Ishikawa (cell line): Measurements from ENCODE around the gene NFATC1.

Source experiments
- CEBPB ChIP-seq: IDR thresholded peaks from 2 replicates; pipeline ENCODE4 v1.6.1; 2012
- CREB1 ChIP-seq: IDR thresholded peaks from 2 replicates; pipeline ENCODE4 v1.6.1; 2012; ENCODE audit warnings: low read depth
- EGR1 ChIP-seq: IDR thresholded peaks from 2 replicates; pipeline ENCODE4 v1.6.1; 2012
- EP300 ChIP-seq: IDR thresholded peaks from 2 replicates; pipeline ENCODE4 v1.6.1; 2012; ENCODE audit warnings: borderline replicate concordance
- FOXM1 ChIP-seq: IDR thresholded peaks from 2 replicates; pipeline ENCODE4 v1.6.1; 2012; ENCODE audit warnings: low read depth, borderline replicate concordance
- NFIC ChIP-seq: IDR thresholded peaks from 2 replicates; pipeline ENCODE4 v1.6.1; 2012
- RAD21 ChIP-seq: IDR thresholded peaks from 2 replicates; pipeline ENCODE4 v1.6.1; 2012; ENCODE audit warnings: low read depth
- REST ChIP-seq: IDR thresholded peaks from 2 replicates; pipeline ENCODE4 v1.6.1; 2012; ENCODE audit warnings: low read depth, mild to moderate bottlenecking
- TAF1 ChIP-seq: IDR thresholded peaks from 2 replicates; pipeline ENCODE4 v1.6.1; 2012; ENCODE audit warnings: low read depth, mild to moderate bottlenecking
- TCF12 ChIP-seq: IDR thresholded peaks from 2 replicates; pipeline ENCODE4 v1.6.1; 2012; ENCODE audit warnings: low read depth
- TEAD4 ChIP-seq: IDR thresholded peaks from 2 replicates; pipeline ENCODE4 v1.6.1; 2012
- YY1 ChIP-seq: IDR thresholded peaks from 2 replicates; pipeline ENCODE4 v1.6.1; 2012; ENCODE audit warnings: low read depth
- ZBTB7A ChIP-seq: IDR thresholded peaks from 2 replicates; pipeline ENCODE4 v1.6.1; 2012; ENCODE audit warnings: low read depth
- TF ChIP-seq, protein P1 (sequence below): IDR thresholded peaks from 2 replicates; pipeline ENCODE4 v1.6.1; 2012
- TF ChIP-seq, protein P2 (sequence below): IDR thresholded peaks from 2 replicates; pipeline ENCODE4 v1.6.1; 2012

Gene NFATC1

GRCh38 chr18:79489899-79490625, 94.3 kb downstream of the NFATC1 start:
- TF ChIP-seq TCF12 (no peak), CREB1 (no peak), NFIC (no peak), ZBTB7A (no peak), CEBPB (no peak), EP300 (no peak), FOXM1 (no peak), EGR1 (no peak), YY1 (no peak), TAF1 (no peak)

GRCh38 chr18:79490626-79491041, 94.9 kb downstream of the NFATC1 start:
- no peak for TF ChIP-seq YY1
- no peak for TF ChIP-seq CEBPB

GRCh38 chr18:79491081-79491551, 95.4 kb downstream of the NFATC1 start:
- TF ChIP-seq, protein P1, sequence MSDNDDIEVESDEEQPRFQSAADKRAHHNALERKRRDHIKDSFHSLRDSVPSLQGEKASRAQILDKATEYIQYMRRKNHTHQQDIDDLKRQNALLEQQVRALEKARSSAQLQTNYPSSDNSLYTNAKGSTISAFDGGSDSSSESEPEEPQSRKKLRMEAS, result no peak
- TF ChIP-seq EGR1 (no peak), EP300 (no peak), REST (no peak), RAD21 (no peak), NFIC (no peak), TAF1 (no peak), TCF12 (no peak), CREB1 (no peak), YY1 (no peak), ZBTB7A (no peak), TEAD4 (no peak), CEBPB (no peak), FOXM1 (no peak)
- TF ChIP-seq, protein P2, sequence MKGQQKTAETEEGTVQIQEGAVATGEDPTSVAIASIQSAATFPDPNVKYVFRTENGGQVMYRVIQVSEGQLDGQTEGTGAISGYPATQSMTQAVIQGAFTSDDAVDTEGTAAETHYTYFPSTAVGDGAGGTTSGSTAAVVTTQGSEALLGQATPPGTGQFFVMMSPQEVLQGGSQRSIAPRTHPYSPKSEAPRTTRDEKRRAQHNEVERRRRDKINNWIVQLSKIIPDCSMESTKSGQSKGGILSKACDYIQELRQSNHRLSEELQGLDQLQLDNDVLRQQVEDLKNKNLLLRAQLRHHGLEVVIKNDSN, result no peak

GRCh38 chr18:79493211-79493800, 97.6 kb downstream of the NFATC1 start:
- no peak for TF ChIP-seq YY1
- no peak for TF ChIP-seq CEBPB
- TF ChIP-seq CREB1, result no peak
- no peak for TF ChIP-seq REST
- TF ChIP-seq, protein P2, result no peak
- TF ChIP-seq RAD21, result no peak
- no peak for TF ChIP-seq TEAD4
- no peak for TF ChIP-seq EGR1
- TF ChIP-seq, protein P1, result no peak
- TF ChIP-seq TCF12, result no peak
- TF ChIP-seq ZBTB7A, result no peak
- TF ChIP-seq EP300, result no peak
- TF ChIP-seq FOXM1, result no peak
- no peak for TF ChIP-seq NFIC
- TF ChIP-seq TAF1, result no peak

- no peak for TF ChIP-seq TEAD4
- TF ChIP-seq CREB1, result no peak
- no peak for TF ChIP-seq NFIC
- no peak for TF ChIP-seq EGR1
- TF ChIP-seq, protein P2, result no peak
- no peak for TF ChIP-seq YY1
- TF ChIP-seq TAF1, result no peak
- no peak for TF ChIP-seq ZBTB7A
- no peak for TF ChIP-seq REST
- no peak for TF ChIP-seq EP300
Measured at GRCh38 chr18:79493801-79494211, 98.1 kb downstream of the NFATC1 start.
